ENCODE measurements around the gene RHOD. TPM values are rescaled to one million over a fixed set of nuclear protein-coding genes. Genes with fewer than 3 reads are reported as not detected.

The RHOD gene
- total RNA-seq, 1 donor from 2014 or later: not detected

- intact Hi-C loops (cut with micrococcal nuclease): no loop called here
Observed at GRCh38 chr11:67058506-67058905, 1.9 kb downstream of the RHOD start.

- intact Hi-C loops (cut with micrococcal nuclease): no loop called here
Observed at GRCh38 chr11:67059671-67060070, 3.0 kb downstream of the RHOD start.

- intact Hi-C loops (cut with micrococcal nuclease): no loop called here
Observed at GRCh38 chr11:67060111-67060522, 3.5 kb downstream of the RHOD start.

- intact Hi-C loops (cut with micrococcal nuclease): no loop called here
Observed at GRCh38 chr11:67062526-67063373, 6.1 kb downstream of the RHOD start.

GRCh38 chr11:67066333-67066709 lies 9.7 kb downstream of the RHOD start:
- intact Hi-C loops (cut with micrococcal nuclease): no loop called here

- intact Hi-C loops (cut with micrococcal nuclease): no loop called here
Observed at GRCh38 chr11:67071420-67072284, 15.0 kb downstream of the RHOD start.

- intact Hi-C loops (cut with micrococcal nuclease): no loop called here
Observed at GRCh38 chr11:67072295-67072694, 15.6 kb downstream of the RHOD start.

- intact Hi-C loops (cut with micrococcal nuclease): no loop called here
Observed at GRCh38 chr11:67073908-67074307, 17.3 kb downstream of the RHOD start.

GRCh38 chr11:67076202-67076601 lies 19.6 kb downstream of the RHOD start:
- intact Hi-C loops (cut with micrococcal nuclease): no loop called here

- intact Hi-C loops (cut with micrococcal nuclease): no loop called here
Observed at GRCh38 chr11:67079065-67079705, 22.5 kb downstream of the RHOD start.

- intact Hi-C loops (cut with micrococcal nuclease): loop anchor here (5.0 to 10.0 kb wide), 3 partner anchors 35 to 233 kb away; partner anchors contain the start of gene KDM2A
Observed at GRCh38 chr11:67082071-67082791, 25.6 kb downstream of the RHOD start.

GRCh38 chr11:67083786-67084366 lies 27.2 kb downstream of the RHOD start:
- intact Hi-C loops (cut with micrococcal nuclease): loop anchor here (5.0 to 10.0 kb wide), 3 partner anchors 33 to 231 kb away; partner anchors contain the start of gene KDM2A

GRCh38 chr11:67085617-67086016 lies 29.0 kb downstream of the RHOD start:
- intact Hi-C loops (cut with micrococcal nuclease): loop anchor here (10.0 kb wide), 1 partner anchor 229 kb away; no protein-coding TSS in a partner anchor

GRCh38 chr11:67090717-67091116 lies 34.1 kb downstream of the RHOD start:
- intact Hi-C loops (cut with micrococcal nuclease): no loop called here

- intact Hi-C loops (cut with micrococcal nuclease): no loop called here
Observed at GRCh38 chr11:67095214-67095507, 38.5 kb downstream of the RHOD start.

GRCh38 chr11:67098799-67099429 lies 42.3 kb downstream of the RHOD start:
- intact Hi-C loops (cut with micrococcal nuclease): no loop called here

- intact Hi-C loops (cut with micrococcal nuclease): no loop called here
Observed at GRCh38 chr11:67099831-67100324, 43.2 kb downstream of the RHOD start.

GRCh38 chr11:67102664-67103063 lies 46.0 kb downstream of the RHOD start:
- intact Hi-C loops (cut with micrococcal nuclease): no loop called here

- intact Hi-C loops (cut with micrococcal nuclease): no loop called here
Observed at GRCh38 chr11:67105964-67106363, 49.3 kb downstream of the RHOD start.

- intact Hi-C loops (cut with micrococcal nuclease): loop anchor here (10.0 kb wide), 1 partner anchor 394 kb away; the partner anchor contains the start of genes CDK2AP2 and PITPNM1
Observed at GRCh38 chr11:67111261-67111660, 54.6 kb downstream of the RHOD start.
